A172 (cell line): Measurements from ENCODE around the gene GPS1. TPM values are rescaled to one million over a fixed set of nuclear protein-coding genes. Genes with fewer than 3 reads are reported as not detected.

Experiments used
- DNase-seq: peaks from one replicate; pipeline ENCODE4 v3.0.0-alpha.2; 2015; ENCODE audit warnings: low spot score
- total RNA-seq: library from RNA; depleted of rRNA; stranded (reverse); fragments of >200 nt; shearing (Covaris generic); gene quantifications from 2 replicates; pipeline ENCODE4 v1.2.3, GENCODE V29; 2014; rRNA removed

The GPS1 gene
- total RNA-seq, 1 experiment from 2014 or later, result 187 TPM

DNA sequence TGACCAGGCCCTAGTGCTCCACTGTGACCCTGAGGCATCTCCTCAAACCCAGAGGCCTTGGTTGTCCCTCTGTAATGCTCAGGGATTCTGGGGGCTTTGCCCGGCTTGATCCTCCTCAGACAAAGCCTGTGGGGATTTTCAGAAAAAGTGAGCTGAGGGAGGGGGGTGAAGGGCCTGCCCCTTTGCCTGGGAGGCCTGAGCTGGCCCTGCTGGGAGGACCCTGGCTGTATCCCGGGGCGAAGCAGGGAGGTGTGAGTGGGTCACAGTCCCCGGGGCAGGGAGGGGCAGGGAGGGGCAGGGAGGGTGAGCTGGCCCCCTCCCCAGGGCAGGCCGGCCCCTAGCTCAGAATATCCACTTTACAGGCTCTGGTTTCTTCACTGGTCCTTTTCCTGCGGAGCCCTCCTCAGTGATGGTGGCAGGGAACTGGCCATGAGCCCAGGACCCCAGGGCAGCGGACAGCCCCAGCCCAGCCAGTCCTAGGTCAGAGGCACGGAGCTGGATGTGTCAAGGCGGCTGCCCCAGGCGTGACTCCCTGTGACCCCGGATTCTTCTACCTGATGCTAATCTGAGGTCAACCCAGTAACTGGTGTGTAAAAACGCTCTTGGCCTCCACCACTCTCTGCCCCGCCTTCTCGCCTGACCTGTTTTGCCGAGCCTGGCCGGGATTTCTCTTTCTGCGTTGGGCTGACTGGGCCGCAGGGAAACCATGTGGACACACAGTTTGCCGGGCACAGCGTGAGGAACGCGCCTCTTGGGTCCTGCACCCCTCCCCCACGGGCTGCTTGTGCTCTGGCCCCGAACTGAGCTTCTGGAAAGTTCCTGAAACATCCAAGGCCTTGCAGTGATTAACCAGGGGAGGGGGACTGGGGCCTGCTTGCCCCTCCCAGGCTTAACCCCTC, 52.1 kb downstream of the GPS1 start:
- DNase-seq, result no peak

DNA sequence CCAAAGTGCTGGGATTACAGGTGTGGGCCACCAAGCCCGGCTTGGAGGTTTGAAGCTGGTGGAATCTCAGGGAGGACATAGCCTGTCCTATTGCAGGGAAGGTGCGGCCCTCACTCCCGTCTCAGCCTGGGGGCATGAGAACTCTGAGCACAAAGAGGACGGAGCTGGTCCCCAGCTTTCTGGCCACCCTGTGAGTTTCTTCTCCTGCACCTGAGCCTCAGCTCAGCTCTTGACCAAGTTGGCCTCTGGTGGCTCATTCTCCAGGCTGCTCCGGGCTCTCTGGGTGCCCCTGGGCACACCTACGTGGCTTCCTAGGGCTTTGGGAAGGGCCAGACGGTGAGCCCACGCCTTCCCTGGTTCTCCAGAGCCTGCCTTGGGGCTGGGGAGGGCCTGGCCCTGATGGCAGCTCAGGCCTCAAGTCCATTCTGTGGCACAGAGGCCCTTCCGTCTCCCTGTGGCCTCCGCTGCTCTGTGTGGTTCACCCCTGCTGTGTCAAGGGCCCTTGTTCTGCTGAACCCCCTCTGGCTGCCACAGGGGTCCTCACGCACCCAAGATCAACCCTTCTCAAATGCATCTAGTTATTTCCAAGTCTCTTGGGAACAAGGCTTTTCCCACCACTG, 53.2 kb downstream of the GPS1 start:
- no peak for DNase-seq

DNA sequence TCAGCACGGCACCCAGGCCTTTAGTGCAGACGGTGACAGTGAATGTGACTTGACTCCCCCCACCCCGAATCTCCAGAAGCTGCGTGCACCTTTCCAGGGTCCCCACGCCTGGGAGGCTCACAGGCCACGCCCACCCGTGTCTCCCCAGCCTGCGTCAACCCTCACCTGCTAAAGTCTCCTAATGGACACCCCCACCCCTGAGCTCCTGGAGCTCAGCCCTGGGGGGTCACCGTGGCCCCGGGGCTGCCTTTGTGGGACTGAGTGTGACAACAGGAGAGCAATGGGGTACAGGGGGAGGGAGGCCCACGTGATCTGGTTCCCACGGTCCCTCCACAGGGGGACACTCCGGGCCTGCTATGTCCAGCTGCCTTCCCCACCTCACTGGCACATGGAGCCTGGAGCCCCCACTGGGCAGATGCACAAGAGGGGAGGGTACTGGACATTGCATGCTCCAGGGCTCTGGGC, 53.8 kb downstream of the GPS1 start:
- DNase-seq, result no peak

DNA sequence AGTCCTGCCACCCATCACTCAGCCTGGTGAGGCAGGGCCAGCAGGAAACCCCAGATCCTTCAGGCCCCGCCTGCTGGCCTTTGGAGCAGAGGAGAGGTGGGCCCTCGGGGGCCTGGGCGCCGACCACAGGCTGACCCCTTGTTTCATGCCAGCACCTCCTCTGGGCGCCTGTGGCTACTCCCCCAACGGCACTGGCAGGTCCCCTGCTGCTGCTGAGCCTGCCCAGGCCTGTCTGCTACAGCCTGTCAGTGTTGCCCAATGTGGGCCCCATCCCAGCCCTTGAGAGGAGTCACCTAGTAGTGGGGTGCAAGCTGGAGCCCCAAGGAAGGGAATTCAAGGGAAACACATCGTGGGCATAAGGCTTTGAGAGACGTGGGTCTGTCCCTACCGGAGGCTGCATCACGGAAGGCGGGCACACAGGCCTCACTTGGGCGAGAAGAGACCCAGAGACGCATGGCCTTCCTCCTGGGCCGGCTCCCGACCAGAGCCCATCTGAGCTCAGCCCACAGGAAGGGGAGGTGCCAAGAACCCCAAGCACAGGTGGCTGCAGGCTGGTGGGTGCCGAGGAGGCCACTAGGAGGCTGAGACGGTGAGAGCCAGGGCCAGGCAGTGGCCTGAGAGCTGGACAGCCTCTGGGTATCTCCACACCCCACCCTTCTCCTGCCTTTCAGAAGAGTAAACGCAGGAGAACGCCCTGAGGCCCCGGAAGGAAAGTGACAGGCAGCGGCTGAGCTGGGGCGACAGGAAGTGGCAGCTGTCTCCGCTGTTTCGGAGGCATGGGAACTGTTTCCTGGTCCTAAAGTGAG, 54.4 kb downstream of the GPS1 start:
- peak; percentile 81 for DNase-seq

DNA sequence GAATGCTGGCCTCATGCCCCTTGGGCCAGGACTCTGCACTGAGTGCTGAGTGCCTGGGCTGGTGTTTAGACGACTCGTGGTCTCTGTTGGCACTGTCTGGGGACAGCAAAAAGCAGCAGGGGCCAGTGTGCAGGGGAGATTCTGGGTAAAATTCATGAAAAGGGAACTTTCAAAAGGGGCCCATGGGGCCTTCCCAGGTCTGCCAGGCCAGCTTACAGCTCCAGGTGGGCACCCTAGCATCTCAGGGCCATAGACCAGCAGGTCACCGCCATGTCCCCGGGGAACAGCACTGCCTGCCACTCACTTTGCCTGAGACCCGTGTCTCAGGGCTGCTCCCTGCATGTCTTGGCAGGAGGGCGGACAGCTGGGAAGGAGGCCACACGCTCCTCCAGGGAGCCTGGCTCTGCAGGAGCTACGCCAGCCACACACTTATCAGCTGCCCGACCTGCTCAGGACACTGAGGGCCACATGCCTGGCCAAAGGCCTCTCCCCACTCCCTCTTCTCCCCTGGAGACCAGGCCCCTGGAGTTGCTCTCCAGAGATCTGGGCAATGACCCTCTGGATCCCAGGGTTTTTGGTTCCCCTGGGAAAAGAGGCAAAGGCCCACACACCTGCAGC, 55.1 kb downstream of the GPS1 start:
- no peak for DNase-seq

Other genes with a start within 250 kb of the GPS1 start
- gene GCGR, start 247.7 kb upstream of the GPS1 start, total RNA-seq, result not detected in 2 replicates
- 45.8 and 51.4 TPM in 2 replicates for gene MCRIP1, start 218.6 kb upstream of the GPS1 start, total RNA-seq
- gene PPP1R27, start 216.8 kb upstream of the GPS1 start, total RNA-seq, result not detected in 2 replicates
- 1,091 and 1,235 TPM in 2 replicates for gene P4HB, start 191.4 kb upstream of the GPS1 start, total RNA-seq
- gene ARHGDIA, start 180.6 kb upstream of the GPS1 start, total RNA-seq, result 173 and 183 TPM in 2 replicates
- 376 and 393 TPM in 2 replicates for gene ALYREF, start 160.3 kb upstream of the GPS1 start, total RNA-seq
- gene ANAPC11, start 160.2 kb upstream of the GPS1 start, total RNA-seq, result 207 and 245 TPM in 2 replicates
- gene NPB, start 149.7 kb upstream of the GPS1 start, total RNA-seq, result 0.77 and 1.8 TPM in 2 replicates
- gene PCYT2, start 140.5 kb upstream of the GPS1 start, total RNA-seq, result 93.8 and 108 TPM in 2 replicates
- gene SIRT7, start 133.7 kb upstream of the GPS1 start, total RNA-seq, result 34.9 and 47.0 TPM in 2 replicates
- gene MAFG, start 124.2 kb upstream of the GPS1 start, total RNA-seq, result 30.1 and 37.6 TPM in 2 replicates
- 70.2 and 84.1 TPM in 2 replicates for gene PYCR1, start 114.6 kb upstream of the GPS1 start, total RNA-seq
- not detected in 2 replicates for gene MYADML2, start 104.7 kb upstream of the GPS1 start, total RNA-seq
- 0.14 and 1.9 TPM in 2 replicates for gene NOTUM, start 90.7 kb upstream of the GPS1 start, total RNA-seq
- gene ASPSCR1, start 74.3 kb upstream of the GPS1 start, total RNA-seq, result 22.4 and 25.8 TPM in 2 replicates
- 155 and 163 TPM in 2 replicates for gene CENPX, start 29.0 kb upstream of the GPS1 start, total RNA-seq
- gene LRRC45, start 28.6 kb upstream of the GPS1 start, total RNA-seq, result 28.0 and 38.0 TPM in 2 replicates
- 7.0 TPM in 1 of 2 replicates, not detected in the other for gene RAC3, start 20.2 kb upstream of the GPS1 start, total RNA-seq
- 104 and 113 TPM in 2 replicates for gene DCXR, start 14.2 kb upstream of the GPS1 start, total RNA-seq
- gene RFNG, start 87 bp upstream of the GPS1 start, total RNA-seq, result 42.8 and 50.1 TPM in 2 replicates
- gene DUS1L, start 13.9 kb downstream of the GPS1 start, total RNA-seq, result 107 and 165 TPM in 2 replicates
- 89.9 and 133 TPM in 2 replicates for gene FASN, start 46.3 kb downstream of the GPS1 start, total RNA-seq
- 8.9 and 14.6 TPM in 2 replicates for gene CCDC57, start 160.9 kb downstream of the GPS1 start, total RNA-seq
- 65.3 and 66.7 TPM in 2 replicates for gene SLC16A3, start 177.1 kb downstream of the GPS1 start, total RNA-seq
- gene CSNK1D, start 221.8 kb downstream of the GPS1 start, total RNA-seq, result 19.9 and 20.9 TPM in 2 replicates